K562 (cell line): ENCODE measurements around the gene KCNAB2. TPM values are rescaled to one million over a fixed set of nuclear protein-coding genes. Genes with fewer than 3 reads are reported as not detected.
A peak's percentile ranks its signal among the peaks of the same experiment; 100 is the strongest.

Experiments
- ATAC-seq: fragments of 200-7000 bp; cut with Tn5 transposase; 3 replicates; pipeline ENCODE4 v1.9.1; 2020; ENCODE audit warnings: moderate library complexity
- BruUV-seq: library from RNA; stranded (reverse); fragments of 400-500 nt; replicated peaks from 2 replicates; lab custom pipeline; 2021; lab: Mats Ljungman, UMichigan
- CTCF ChIA-PET: fragments of 300-600 bp; formaldehyde crosslinking; extraction: SDS; loops from one replicate; lab custom pipeline; 2021; ENCODE audit warnings: low intra/inter-chr PET ratio; lab: Yijun Ruan, JAX
- POLR2A ChIA-PET: fragments of 300-600, 350-650 bp; sonication (Branson Sonifier 250); formaldehyde crosslinking; extraction: SDS; loops from one replicate; lab custom pipeline; 2021; ENCODE audit warnings: antibody characterized with exemption, inconsistent platforms; lab: Yijun Ruan, JAX
- DNase-seq, 4 experiments: peaks; one replicate each; pipeline versions ENCODE4 v3.0.0 to v3.0.0-alpha.2; 2011 to 2018; ENCODE audit warnings: low spot score in 3 of 4, mixed read lengths in 3 of 4; ENCODE audit errors: extremely low read depth in 1 of 4
- FAIRE-seq: peaks from 2 replicates; lab custom pipeline; 2011; peaks lifted over from hg19 to GRCh38; lab: Jason Lieb, UNC
- H2AFZ ChIP-seq: 2 replicates; pipeline ENCODE4 v1.6.0; 2011; ENCODE audit warnings: low read depth, low read length, control low read depth, inconsistent platforms
- H3K27ac ChIP-seq: fragments of 200-600 bp; 3 replicates; pipeline ENCODE4 v1.8.0; 2011; ENCODE audit warnings: low read depth, mild to moderate bottlenecking, control low read depth, inconsistent platforms, low read length, moderate library complexity, mixed read lengths; ENCODE audit errors: extremely low read depth
- H3K27me3 ChIP-seq, 2 experiments: fragments of 300-600 bp in 1 of 2; 2 replicates in 1 of 2; 3 replicates in 1 of 2; pipeline versions ENCODE4 v1.6.0 to v1.8.0; 2011; ENCODE audit warnings: inconsistent platforms in 2 of 2, low read length in 2 of 2, mild to moderate bottlenecking in 1 of 2, mixed read lengths in 1 of 2, moderate library complexity in 1 of 2; ENCODE audit not compliant: control insufficient read depth in 2 of 2, insufficient read depth in 2 of 2
- H3K36me3 ChIP-seq: fragments of 300-600 bp; 3 replicates; pipeline ENCODE4 v1.8.0; 2011; ENCODE audit warnings: mild to moderate bottlenecking, low read length, inconsistent platforms; ENCODE audit not compliant: control insufficient read depth, insufficient read depth
- H3K4me1 ChIP-seq, 2 experiments: fragments of 200-600 bp in 1 of 2; replicated peaks in 1 of 2; 2 replicates in 1 of 2; 3 replicates in 1 of 2; pipeline versions ENCODE4 v1.5.1 to v1.8.0; 2011; ENCODE audit warnings: inconsistent platforms in 2 of 2, low read length in 2 of 2, mild to moderate bottlenecking in 1 of 2, mixed read lengths in 1 of 2, moderate library complexity in 1 of 2; ENCODE audit not compliant: control insufficient read depth in 2 of 2, insufficient read depth in 2 of 2
- H3K4me2 ChIP-seq: 2 replicates; pipeline ENCODE4 v1.6.1; 2011; ENCODE audit warnings: low read length, control low read depth, inconsistent platforms, mixed read lengths; ENCODE audit not compliant: insufficient read depth
- H3K4me3 ChIP-seq: fragments of 200-600 bp; sonication (generic), shearing (Covaris generic); 2 replicates; pipeline ENCODE4 v1.5.1; 2016; ENCODE audit warnings: control low read depth, inconsistent platforms
- H3K79me2 ChIP-seq: fragments of 200-600 bp; 3 replicates; pipeline ENCODE4 v1.8.0; 2011; ENCODE audit warnings: low read length, inconsistent platforms; ENCODE audit not compliant: control insufficient read depth, insufficient read depth
- H3K9ac ChIP-seq, 2 experiments: 2 replicates each; pipeline versions ENCODE4 v1.6.0 to v1.6.1; 2011; ENCODE audit warnings: low read depth in 2 of 2, low read length in 2 of 2, control low read depth in 1 of 2, inconsistent platforms in 1 of 2, mild to moderate bottlenecking in 1 of 2, mixed read lengths in 1 of 2; ENCODE audit not compliant: insufficient read depth in 1 of 2
- H3K9me1 ChIP-seq: one replicate; pipeline ENCODE4 v1.6.0; 2011; ENCODE audit warnings: inconsistent platforms, mild to moderate bottlenecking, low read length, moderate library complexity; ENCODE audit not compliant: control insufficient read depth, insufficient read depth
- H3K9me3 ChIP-seq: replicated peaks from 2 replicates; pipeline ENCODE4 v1.5.1; 2011; ENCODE audit warnings: low read depth, low read length, inconsistent platforms; ENCODE audit not compliant: control insufficient read depth, insufficient read depth
- H4K20me1 ChIP-seq: replicated peaks from 2 replicates; pipeline ENCODE4 v1.6.1; 2011; ENCODE audit warnings: low read length, inconsistent platforms, mixed read lengths; ENCODE audit not compliant: control insufficient read depth, insufficient read depth
- KHSRP ChIP-seq: fragments of 450-650 bp; IDR thresholded peaks from 2 replicates; pipeline ENCODE4 v1.6.1; 2017
- SLC30A9 ChIP-seq: fragments of 250-450 bp; sonication (Bioruptor Pico); IDR thresholded peaks from 2 replicates; pipeline ENCODE4 v1.8.0; 2022; ENCODE audit warnings: mild to moderate bottlenecking, moderate library complexity
- WGBS: fragments of 100-300 bp; shearing (Covaris generic); methylation state at CpG from one replicate; pipeline ENCODE4 v1.1.6; 2016; ENCODE audit warnings: low coverage, mixed read lengths; ENCODE audit not compliant: insufficient coverage; ENCODE audit errors: missing lambda C conversion rate; 5-methylcytosine and 5-hydroxymethylcytosine counted together
- in situ Hi-C: fragments of 300-500 bp; cut with MboI; formaldehyde crosslinking; loops from 4 replicates; pipeline ENCODE4 v1.15.0; 2018; ENCODE audit warnings: inconsistent platforms, mixed read lengths
- intact Hi-C: fragments of 100-400 bp; cut with micrococcal nuclease; formaldehyde crosslinking; loops from 2 replicates; pipeline ENCODE4 v1.14.2; 2022
- polyA plus RNA-seq, 8 experiments: library from polyadenylated mRNA; depleted of rRNA in 4 of 8; stranded (reverse) in 5 of 8; unstranded in 3 of 8; fragments of >200 nt; fragmentation: Nextera tagmentation in 2 of 8; fragmentation: Illumina TruSeq in 1 of 8; extraction: Ambion mirVana in 2 of 8; extraction: Trizol in 1 of 8; gene quantifications; 2 replicates each; pipeline versions ENCODE4 v1.2.1 to v1.2.3, GENCODE V29; 2011 to 2014; ENCODE audit warnings: inconsistent platforms in 1 of 8, missing spikeins in 1 of 8
- total RNA-seq, 7 experiments: library from RNA; depleted of rRNA in 6 of 7; stranded (reverse); fragments of >200 nt in 6 of 7; fragmentation: Illumina TruSeq in 2 of 7; extraction: Trizol in 2 of 7; gene quantifications; 2 replicates each; pipeline versions ENCODE4 v1.2.1 to v1.2.3, GENCODE V29; 2011 to 2021; ENCODE audit warnings: low replicate concordance in 1 of 7
- TF ChIP-seq, protein P1 (sequence below): sonication (generic); formaldehyde crosslinking; IDR thresholded peaks from 2 replicates; pipeline ENCODE4 v1.8.1; 2023; ENCODE audit warnings: mild to moderate bottlenecking, missing genetic modification reagents, moderate library complexity
- TF ChIP-seq, protein P2 (sequence below): fragments of 200-800 bp; sonication (Bioruptor generic); IDR thresholded peaks from 2 replicates; pipeline ENCODE4 v1.6.1; 2017; ENCODE audit warnings: missing genetic modification characterization, missing compliant biosample characterization

Gene KCNAB2
- total and polyA plus RNA-seq, 9 of the 15 experiments (the other 6 are each of a cell fraction or from before 2014, with no cell fraction given) = 1.8 to 15.8 (median 7.1) TPM

DNA sequence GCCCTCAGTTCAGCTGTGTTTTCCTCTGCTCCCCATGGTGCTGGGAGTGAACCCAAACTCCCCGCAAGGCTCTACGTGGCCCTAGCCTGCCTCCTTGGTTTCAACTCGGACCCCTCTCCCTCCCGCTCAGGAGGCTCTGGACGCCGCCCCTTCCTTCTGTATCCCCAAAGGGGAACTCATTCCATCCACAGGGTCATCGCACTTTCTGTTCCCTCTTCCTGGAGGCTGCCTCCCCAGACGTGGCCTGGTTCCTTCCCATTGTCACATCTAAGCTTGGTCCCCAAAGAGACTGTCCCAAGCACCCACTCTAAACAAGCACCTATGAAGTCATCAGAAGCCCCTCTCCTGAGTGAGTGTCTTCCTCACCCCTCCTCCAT is 10.9 kb downstream of the KCNAB2 start (continued):
- TF ChIP-seq, protein P1, sequence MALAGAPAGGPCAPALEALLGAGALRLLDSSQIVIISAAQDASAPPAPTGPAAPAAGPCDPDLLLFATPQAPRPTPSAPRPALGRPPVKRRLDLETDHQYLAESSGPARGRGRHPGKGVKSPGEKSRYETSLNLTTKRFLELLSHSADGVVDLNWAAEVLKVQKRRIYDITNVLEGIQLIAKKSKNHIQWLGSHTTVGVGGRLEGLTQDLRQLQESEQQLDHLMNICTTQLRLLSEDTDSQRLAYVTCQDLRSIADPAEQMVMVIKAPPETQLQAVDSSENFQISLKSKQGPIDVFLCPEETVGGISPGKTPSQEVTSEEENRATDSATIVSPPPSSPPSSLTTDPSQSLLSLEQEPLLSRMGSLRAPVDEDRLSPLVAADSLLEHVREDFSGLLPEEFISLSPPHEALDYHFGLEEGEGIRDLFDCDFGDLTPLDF (CRISPR knock-in tag) = no peak
- no peak for TF ChIP-seq SLC30A9

GRCh38 chr1:6057170-6057845 is 11.6 kb downstream of the KCNAB2 start:
- no peak overlapping the region for H2AFZ ChIP-seq
- H3K9me3 ChIP-seq = no peaks in the 10 kb centered on the region
- WGBS = 0% methylated on average over 9 of the region's 9 CpGs
- no peak overlapping the region for H3K9ac ChIP-seq
- H4K20me1 ChIP-seq = peaks cover 61% of the 10 kb centered on the region
- ChIA-PET POLR2A (interaction anchor here (1.3 to 1.5 kb wide), 2 partner anchors 13 to 18 kb away, joined by 3 to 5 read pairs; no protein-coding TSS in a partner anchor), CTCF (no interaction called here)
- no peak for DNase-seq
- no peaks in the 10 kb centered on the region for H3K9me1 ChIP-seq
- TF ChIP-seq, protein P2, sequence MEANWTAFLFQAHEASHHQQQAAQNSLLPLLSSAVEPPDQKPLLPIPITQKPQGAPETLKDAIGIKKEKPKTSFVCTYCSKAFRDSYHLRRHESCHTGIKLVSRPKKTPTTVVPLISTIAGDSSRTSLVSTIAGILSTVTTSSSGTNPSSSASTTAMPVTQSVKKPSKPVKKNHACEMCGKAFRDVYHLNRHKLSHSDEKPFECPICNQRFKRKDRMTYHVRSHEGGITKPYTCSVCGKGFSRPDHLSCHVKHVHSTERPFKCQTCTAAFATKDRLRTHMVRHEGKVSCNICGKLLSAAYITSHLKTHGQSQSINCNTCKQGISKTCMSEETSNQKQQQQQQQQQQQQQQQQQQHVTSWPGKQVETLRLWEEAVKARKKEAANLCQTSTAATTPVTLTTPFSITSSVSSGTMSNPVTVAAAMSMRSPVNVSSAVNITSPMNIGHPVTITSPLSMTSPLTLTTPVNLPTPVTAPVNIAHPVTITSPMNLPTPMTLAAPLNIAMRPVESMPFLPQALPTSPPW (CRISPR knock-in tag) = no peak
- no peak for TF ChIP-seq KHSRP
- peaks cover 36 to 70% of the 10 kb centered on the region in 2 experiments; a peak in 4 of 5 replicates for H3K27me3 ChIP-seq
- H3K4me2 ChIP-seq = no peak overlapping the region
- no peak overlapping the region for H3K27ac ChIP-seq
- FAIRE-seq = peak; percentile 37
- H3K4me3 ChIP-seq = no peak overlapping the region
- no TSS peak for BruUV-seq
- no peak for ATAC-seq
- in situ Hi-C loops (no loop called here), intact Hi-C loops (no loop called here)
- H3K4me1 ChIP-seq = peaks cover 0 to 5% of the 10 kb centered on the region in 2 experiments; a peak in 2 of 5 replicates
- H3K36me3 ChIP-seq = no peaks in the 10 kb centered on the region
- no peaks in the 10 kb centered on the region for H3K79me2 ChIP-seq
